ENCODE results near the gene SARDH.

GRCh38 chr9:133715295-133715865 lies 22.8 kb downstream of the SARDH start:
- TF ChIP-seq POLR2A (IDR thresholded peaks at IDR 0.05; ENCODE audit: extremely low read depth, insufficient read length) = no peak
- TF ChIP-seq, protein P1, sequence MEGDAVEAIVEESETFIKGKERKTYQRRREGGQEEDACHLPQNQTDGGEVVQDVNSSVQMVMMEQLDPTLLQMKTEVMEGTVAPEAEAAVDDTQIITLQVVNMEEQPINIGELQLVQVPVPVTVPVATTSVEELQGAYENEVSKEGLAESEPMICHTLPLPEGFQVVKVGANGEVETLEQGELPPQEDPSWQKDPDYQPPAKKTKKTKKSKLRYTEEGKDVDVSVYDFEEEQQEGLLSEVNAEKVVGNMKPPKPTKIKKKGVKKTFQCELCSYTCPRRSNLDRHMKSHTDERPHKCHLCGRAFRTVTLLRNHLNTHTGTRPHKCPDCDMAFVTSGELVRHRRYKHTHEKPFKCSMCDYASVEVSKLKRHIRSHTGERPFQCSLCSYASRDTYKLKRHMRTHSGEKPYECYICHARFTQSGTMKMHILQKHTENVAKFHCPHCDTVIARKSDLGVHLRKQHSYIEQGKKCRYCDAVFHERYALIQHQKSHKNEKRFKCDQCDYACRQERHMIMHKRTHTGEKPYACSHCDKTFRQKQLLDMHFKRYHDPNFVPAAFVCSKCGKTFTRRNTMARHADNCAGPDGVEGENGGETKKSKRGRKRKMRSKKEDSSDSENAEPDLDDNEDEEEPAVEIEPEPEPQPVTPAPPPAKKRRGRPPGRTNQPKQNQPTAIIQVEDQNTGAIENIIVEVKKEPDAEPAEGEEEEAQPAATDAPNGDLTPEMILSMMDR (IDR thresholded peaks at IDR 0.05; ENCODE audit: low read depth, low read length) = no peak
- TF ChIP-seq MAX (IDR thresholded peaks at IDR 0.05; ENCODE audit: low read depth, low read length) = no peak

Data from NB4 (cell line).